GM19452 (cell line): ENCODE data around the gene CHRM2.

Experiments used
- ATAC-seq: cut with Tn5 transposase; IDR thresholded peaks from one replicate; pipeline ENCODE4 v1.9.1; 2021; ENCODE audit not compliant: unreplicated experiment

CHRM2 gene

GRCh38 chr7:136956232-136956631 lies 87.8 kb downstream of the CHRM2 start:
- ATAC-seq = no peak

- ATAC-seq = no peak
Observed at GRCh38 chr7:136956671-136957070, 88.2 kb downstream of the CHRM2 start.

DNA sequence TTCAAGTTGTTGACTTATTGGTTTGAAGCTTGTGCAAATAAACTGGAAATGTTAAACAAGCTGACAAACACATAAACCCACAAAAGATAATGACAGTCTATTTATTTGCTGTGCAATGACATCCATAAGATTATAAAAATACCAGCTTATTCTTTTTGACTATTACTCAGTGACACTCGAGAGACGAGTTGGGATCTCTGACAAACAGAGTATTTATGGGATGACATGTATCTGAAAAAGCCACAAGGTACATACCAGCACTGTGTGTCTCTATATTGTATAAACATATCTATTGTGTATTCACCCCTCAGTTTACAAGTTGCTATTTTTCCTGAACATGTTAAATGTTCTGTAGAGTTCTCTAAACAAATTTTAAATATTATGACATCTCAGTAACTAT lies 88.9 kb downstream of the CHRM2 start:
- ATAC-seq = no peak

DNA sequence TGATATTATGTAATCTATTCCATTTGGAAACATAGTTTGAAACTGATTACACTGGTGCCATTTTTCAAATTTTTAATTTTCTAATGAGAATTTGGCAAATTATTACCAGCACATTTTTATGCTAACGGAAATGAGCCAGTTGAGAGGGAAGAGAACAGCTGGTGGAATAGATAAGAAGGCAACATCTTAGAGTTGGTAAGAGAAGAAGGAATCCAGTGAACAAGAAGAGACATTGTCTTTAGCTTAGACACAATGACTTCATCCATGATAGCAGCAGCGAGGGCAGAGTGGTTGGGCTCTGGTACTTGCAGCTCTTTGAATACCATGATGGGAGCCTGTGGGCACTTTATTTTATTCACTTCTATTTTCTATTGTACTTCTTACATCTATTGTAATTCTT lies 89.6 kb downstream of the CHRM2 start:
- ATAC-seq = no peak

DNA sequence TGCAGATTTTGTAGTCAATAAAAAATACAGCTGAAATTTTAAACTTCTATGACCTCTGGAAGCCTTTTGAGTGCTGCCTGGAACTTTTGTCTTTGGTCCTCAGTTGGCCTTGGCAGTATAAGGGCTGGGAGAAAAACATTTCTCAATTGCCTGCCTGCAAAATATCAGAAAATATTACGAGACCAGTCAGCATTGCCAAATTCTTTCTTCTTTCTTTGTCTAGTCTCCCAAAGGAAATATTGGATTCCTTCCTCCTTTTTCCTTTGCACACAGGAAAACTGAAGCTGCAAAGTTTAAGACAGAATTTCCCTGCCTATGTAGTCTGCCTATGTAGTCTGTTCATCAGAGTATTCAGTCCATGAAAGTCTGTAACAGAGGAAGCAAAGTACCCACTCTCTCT lies 95.9 kb downstream of the CHRM2 start:
- ATAC-seq = no peak

- ATAC-seq = no peak
Observed at GRCh38 chr7:136966825-136967224, 98.4 kb downstream of the CHRM2 start.

DNA sequence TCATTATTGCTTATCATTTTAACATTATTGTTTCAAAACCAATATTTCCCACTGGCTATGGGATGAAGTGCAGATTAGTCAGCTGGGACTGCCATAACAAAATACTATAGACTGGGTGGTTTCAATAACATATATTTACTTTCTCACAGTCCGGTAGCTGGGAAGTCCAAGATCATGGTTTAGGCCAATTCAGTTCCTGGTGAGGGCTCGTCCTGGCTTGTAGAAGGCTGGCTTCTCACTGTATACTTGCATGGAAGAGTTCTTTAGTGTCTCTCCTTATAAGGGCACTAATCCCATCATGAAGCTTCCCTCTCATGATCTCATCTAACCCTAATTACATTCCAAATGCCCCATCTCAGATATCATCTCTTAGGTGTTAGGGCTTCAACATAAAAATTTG lies 101.3 kb downstream of the CHRM2 start:
- ATAC-seq = no peak

- ATAC-seq = no peak
Observed at GRCh38 chr7:136971776-136972175, 103.3 kb downstream of the CHRM2 start.

- ATAC-seq = no peak
Observed at GRCh38 chr7:136976504-136977251, 108.2 kb downstream of the CHRM2 start.

DNA sequence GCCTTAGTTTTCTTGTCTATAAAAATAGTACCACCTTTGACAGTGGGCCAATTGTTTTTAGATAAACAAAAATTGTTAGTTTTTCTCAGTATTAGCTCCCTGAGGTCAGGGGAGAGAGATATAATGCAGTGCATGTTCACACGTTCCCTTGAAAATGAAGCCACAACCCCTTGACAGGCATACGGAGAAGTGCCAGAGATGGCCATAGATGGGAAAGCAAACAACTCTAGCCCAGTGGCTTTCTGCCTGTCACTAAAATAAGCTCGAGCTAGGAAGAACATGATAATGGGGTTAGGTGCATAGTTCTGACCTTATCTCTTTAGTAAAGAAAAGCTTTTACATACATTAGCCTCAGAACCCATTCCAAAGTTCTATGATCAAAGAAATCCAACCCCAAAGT lies 124.9 kb downstream of the CHRM2 start:
- no peak for ATAC-seq

GRCh38 chr7:136997735-136998134 lies 129.3 kb downstream of the CHRM2 start:
- no peak for ATAC-seq

DNA sequence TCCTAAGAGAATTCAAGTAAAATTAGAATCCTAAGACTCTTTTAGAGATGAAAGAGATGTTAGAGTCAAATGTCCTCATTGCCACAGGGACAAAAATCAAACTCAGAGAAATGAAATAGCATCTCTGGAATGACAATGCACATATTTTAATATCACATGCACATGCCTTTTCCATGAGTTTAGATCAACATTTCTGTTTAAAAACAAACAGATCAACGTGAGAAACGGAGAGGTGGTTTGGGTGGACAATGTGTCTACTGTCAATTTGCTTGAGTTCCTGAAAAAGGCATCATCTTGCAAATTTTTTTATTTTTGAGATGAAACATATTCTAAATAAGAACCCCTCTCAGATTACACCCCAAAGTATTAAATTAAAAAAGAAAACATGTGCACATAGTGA lies 130.0 kb downstream of the CHRM2 start:
- ATAC-seq = no peak

DNA sequence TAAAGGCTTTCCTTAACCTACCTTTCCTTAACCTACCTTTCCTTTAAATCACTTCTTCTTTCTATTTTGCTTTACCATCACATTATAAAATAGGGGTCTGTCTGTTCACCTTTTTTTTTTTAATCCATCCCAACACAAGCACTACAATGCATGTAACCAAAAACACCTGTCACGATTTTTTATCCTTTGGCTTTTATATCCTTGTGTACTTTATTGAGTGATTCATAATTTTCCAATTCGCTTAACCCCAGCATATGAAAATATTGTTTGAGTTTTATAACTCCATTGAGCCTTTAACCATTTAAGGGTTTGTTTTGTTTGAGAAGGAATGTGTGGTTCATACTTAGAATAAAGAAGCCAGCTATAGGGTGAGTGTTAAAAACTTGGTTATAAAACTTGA lies 132.2 kb downstream of the CHRM2 start:
- no peak for ATAC-seq

DNA sequence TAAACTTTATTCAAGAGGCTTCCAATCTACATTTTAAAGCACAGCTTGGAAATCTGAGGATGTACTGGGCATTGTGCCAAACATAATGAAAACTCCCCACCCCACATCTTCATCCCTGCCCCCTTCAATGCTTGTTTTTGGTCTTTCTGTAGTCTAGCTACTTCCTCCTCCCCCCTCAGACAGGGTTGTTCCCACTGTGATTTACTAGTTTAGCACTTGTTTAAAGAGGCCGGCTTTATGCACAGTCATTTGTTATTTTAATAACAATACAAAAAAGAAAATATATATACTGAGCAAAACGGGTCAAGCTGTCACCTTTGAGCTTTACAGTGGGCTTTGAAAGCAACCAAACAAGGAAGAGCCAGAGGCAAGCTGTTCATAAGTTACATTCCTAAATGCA lies 132.6 kb downstream of the CHRM2 start:
- ATAC-seq = no peak

GRCh38 chr7:137001478-137001877 lies 133.0 kb downstream of the CHRM2 start:
- no peak for ATAC-seq

DNA sequence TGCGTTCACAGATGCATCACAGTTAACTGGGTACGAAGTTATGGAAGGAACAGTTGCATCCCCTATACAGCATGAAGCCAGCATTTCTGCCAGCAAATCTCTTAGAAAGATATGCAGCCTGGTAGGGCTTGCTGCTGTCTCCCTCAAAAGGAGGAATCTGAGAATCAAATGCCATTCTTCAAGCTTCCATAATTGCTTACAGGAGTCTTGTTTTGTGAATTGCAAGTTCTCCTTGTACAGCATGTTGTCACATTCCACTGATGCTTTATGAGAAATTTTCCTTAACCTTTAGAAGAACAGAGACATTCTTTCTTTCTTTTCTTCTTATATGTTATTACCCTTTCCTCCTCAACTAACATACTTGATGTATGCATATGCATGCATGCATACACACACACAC lies 134.6 kb downstream of the CHRM2 start:
- no peak for ATAC-seq

DNA sequence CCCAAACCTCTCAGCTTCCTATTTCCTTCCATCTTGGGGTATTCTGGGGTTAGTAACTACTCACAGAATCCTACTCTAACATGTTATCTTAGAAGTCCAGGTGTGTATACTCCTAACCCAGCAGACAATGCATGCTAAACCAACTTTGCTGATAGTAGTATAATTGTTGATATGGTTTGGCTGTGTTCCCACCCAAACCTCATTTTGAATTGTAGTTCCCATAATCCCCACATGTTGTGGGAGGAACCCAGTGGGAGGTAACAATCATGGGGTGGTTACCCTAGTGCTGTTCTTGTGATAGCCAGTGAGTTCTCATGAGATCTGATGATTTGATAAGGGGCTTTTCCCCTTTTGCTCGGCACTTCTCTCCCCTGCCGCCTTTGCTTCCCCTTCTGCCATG lies 135.1 kb downstream of the CHRM2 start:
- no peak for ATAC-seq

DNA sequence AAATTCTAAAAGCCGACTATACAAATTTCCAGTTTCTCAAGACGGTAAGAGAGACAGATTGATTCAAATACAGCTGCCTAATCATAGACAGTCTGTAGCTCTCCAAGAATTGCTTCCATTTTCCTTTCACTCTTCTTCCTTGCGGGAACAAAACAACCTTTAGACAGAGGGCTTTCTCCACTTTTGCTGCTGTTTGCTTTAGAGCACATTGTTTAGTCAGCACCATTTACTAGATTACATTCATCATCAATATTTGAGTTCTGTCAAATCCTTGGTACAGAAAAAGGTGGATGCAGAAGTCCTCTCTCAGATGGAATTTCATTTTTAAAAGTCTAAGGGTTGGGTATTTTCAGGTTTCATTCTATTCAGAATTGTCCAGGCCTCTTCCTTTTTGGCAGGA lies 137.4 kb downstream of the CHRM2 start:
- no peak for ATAC-seq

DNA sequence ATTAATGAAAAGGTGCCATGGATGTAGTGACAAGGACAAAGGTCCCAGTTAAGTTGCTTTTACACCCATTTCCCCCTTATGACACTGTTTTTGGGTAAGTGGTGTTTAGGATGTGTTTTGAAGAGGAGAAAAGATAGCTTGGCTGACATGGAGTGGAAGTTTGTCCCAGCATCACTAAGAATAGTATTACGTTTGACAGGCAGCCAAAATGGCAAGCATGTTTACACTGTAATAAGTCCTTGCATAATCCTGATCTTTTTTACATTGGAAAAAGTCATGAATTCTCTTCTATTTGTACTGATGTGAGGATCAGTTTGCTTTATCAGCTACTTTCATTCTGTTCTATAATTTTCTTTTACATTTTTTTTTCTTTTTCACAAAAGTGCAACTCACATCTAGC lies 137.8 kb downstream of the CHRM2 start:
- no peak for ATAC-seq

- ATAC-seq = no peak
Observed at GRCh38 chr7:137007001-137007694, 138.7 kb downstream of the CHRM2 start.

DNA sequence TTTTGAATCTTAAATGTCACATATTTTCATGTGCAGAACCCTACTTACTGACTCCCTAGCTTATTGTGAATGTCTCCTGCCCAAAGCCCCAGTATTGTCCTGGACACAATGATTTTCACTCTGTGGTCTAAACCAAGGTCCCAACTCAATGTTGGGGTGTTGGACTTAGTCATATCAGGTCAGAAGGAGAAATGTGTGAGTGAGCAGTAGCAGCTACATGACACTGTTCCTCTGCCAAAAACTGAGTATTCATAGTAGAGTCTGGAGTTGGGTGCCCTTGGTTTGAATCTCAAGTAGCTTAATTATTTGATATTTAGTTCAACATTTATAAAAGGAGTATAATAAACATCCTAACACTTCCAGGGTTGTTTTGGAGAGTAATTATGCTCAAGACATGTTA lies 141.0 kb downstream of the CHRM2 start:
- ATAC-seq = no peak

DNA sequence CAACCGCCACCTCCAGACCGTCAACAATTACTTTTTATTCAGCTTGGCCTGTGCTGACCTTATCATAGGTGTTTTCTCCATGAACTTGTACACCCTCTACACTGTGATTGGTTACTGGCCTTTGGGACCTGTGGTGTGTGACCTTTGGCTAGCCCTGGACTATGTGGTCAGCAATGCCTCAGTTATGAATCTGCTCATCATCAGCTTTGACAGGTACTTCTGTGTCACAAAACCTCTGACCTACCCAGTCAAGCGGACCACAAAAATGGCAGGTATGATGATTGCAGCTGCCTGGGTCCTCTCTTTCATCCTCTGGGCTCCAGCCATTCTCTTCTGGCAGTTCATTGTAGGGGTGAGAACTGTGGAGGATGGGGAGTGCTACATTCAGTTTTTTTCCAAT lies 146.6 kb downstream of the CHRM2 start:
- ATAC-seq = no peak

DNA sequence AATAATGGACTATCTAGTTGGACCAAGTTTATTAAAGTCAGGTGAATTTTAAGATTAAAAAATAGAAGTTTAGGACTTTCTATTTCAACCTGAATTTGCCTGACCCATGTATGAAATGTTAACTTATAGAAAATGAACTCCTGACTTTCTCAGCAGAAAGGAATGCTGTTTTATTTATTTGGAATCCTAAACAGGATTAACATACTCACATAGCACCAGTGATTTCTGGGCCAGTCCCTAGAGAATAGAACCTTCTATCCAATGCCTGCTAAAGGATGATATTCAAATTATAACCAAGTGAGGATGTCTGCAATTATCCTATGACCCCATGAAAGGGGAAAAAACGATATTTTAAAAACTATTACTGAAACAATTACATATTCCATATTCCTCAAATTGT lies 148.8 kb downstream of the CHRM2 start:
- no peak for ATAC-seq
